Thyroid gland (tissue), 4 donors: ENCODE data around the gene SPNS2. TPM values are rescaled to one million over a fixed set of nuclear protein-coding genes. Genes with fewer than 3 reads are reported as not detected.

ENCODE experiments used
- DNase-seq, 2 donors: peaks; one replicate each; pipeline ENCODE4 v3.0.0-alpha.2; 2019
- H3K27ac ChIP-seq, 3 donors: fragments of 200-600 bp; sonication (generic); 1 replicate in 2 of 3; 2 replicates in 1 of 3; pipeline ENCODE4 v1.5.1; 2016 to 2019; ENCODE audit warnings: mild to moderate bottlenecking in 1 of 3, moderate library complexity in 1 of 3
- H3K27me3 ChIP-seq: fragments of 200-600 bp; sonication (generic); one replicate; pipeline ENCODE4 v1.5.1; 2019
- H3K36me3 ChIP-seq, 2 donors: fragments of 200-600 bp; sonication (generic); one replicate each; pipeline ENCODE4 v1.5.1; 2016 to 2019
- H3K4me1 ChIP-seq, 2 donors: fragments of 200-600 bp; sonication (generic); one replicate each; pipeline ENCODE4 v1.5.1; 2017 to 2019
- H3K4me3 ChIP-seq, 3 donors: fragments of 200-600 bp; sonication (generic); replicated peaks in 1 of 3; 1 replicate in 2 of 3; 2 replicates in 1 of 3; pipeline ENCODE4 v1.5.1; 2016; ENCODE audit warnings: mild to moderate bottlenecking in 1 of 3
- H3K9me3 ChIP-seq: fragments of 200-600 bp; sonication (generic); one replicate; pipeline ENCODE4 v1.5.1; 2017
- POLR2A ChIP-seq, 2 donors: fragments of 450-650 bp; IDR thresholded peaks; one replicate each; pipeline ENCODE4 v1.6.1; 2017; ENCODE audit warnings: antibody characterized with exemption in 2 of 2, mild to moderate bottlenecking in 2 of 2, moderate library complexity in 1 of 2
- WGBS, 2 donors: methylation state at CpG; one replicate each; pipeline ENCODE4 v1.1.5; 2017; 5-methylcytosine and 5-hydroxymethylcytosine counted together
- intact Hi-C: fragments of 100-400 bp; cut with DNase I; formaldehyde crosslinking; loops from one replicate; pipeline ENCODE4 v1.15.1; 2023
- total RNA-seq, 4 donors: library from RNA; depleted of rRNA; stranded (reverse); fragments of >200 nt; gene quantifications; one replicate each; pipeline ENCODE4 v1.2.3, GENCODE V29; 2016
- TF ChIP-seq, protein P1 (sequence below), 6 experiments: fragments of 200-600 bp in 3 of 6; fragments of 450-650 bp in 3 of 6; sonication (generic) in 3 of 6; IDR thresholded peaks; one replicate each; pipeline ENCODE4 v1.5.1; 2016 to 2019; ENCODE audit warnings: antibody characterized with exemption in 6 of 6, mild to moderate bottlenecking in 2 of 6, inconsistent platforms in 1 of 6, moderate library complexity in 1 of 6

The SPNS2 gene
- total RNA-seq, 4 donors from 2014 or later = 5.6 to 16.3 (median 8.1) TPM

DNA sequence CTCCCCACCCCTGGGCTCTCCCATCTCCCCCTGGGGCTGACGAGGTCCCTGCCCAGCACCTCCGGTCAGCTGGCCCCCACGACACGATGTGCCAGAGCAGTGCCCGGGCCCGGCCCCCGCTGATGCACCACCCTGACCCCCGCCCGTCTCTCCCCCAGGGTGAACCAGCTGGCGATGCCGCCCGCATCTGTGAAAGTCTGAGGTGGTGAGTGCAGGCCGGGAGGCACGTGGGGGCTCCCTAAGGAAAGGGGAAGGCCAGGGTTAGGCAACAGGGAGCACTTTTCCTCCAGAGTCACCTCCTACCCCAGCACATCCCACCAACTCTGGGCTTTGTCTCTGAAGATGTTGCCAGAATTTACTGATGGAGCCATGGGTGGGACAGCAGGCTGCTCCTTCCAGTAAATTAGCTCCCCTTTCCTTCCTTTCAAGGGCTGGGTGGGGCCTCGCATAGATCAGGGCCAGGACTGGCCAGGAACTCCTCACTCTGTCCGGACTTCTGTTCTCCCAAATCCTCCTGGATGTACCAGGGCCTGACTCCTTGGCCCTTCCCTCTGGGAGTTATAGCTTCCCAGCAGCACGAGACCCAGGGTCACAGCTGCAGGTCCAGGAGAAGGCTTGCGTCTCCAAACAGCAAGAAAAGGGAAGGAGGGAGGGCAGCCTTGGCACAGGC lies 38.2 kb downstream of the SPNS2 start:
- Histone ChIP-seq H3K4me3 (no peak overlapping the region), H3K27me3 (no peaks in the 10 kb centered on the region), H3K4me1 (peaks cover 0 to 53% of the 10 kb centered on the region in 2 donors), H3K9me3 (no peaks in the 10 kb centered on the region), H3K27ac (peak overlapping the region in 2 of 3 donors; percentile 36 to 45), H3K36me3 (peaks cover 16 to 23% of the 10 kb centered on the region in 2 donors)
- intact Hi-C loops = loop anchor here (10.0 kb wide), 1 partner anchor 92 kb away; no protein-coding TSS in a partner anchor
- 66 to 76% methylated on average over 18 of the region's 18 CpGs for WGBS, 2 donors
- TF ChIP-seq, protein P1, sequence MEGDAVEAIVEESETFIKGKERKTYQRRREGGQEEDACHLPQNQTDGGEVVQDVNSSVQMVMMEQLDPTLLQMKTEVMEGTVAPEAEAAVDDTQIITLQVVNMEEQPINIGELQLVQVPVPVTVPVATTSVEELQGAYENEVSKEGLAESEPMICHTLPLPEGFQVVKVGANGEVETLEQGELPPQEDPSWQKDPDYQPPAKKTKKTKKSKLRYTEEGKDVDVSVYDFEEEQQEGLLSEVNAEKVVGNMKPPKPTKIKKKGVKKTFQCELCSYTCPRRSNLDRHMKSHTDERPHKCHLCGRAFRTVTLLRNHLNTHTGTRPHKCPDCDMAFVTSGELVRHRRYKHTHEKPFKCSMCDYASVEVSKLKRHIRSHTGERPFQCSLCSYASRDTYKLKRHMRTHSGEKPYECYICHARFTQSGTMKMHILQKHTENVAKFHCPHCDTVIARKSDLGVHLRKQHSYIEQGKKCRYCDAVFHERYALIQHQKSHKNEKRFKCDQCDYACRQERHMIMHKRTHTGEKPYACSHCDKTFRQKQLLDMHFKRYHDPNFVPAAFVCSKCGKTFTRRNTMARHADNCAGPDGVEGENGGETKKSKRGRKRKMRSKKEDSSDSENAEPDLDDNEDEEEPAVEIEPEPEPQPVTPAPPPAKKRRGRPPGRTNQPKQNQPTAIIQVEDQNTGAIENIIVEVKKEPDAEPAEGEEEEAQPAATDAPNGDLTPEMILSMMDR (IDR thresholded peaks at IDR 0.05) = no peak
- DNase-seq = no peak

DNA sequence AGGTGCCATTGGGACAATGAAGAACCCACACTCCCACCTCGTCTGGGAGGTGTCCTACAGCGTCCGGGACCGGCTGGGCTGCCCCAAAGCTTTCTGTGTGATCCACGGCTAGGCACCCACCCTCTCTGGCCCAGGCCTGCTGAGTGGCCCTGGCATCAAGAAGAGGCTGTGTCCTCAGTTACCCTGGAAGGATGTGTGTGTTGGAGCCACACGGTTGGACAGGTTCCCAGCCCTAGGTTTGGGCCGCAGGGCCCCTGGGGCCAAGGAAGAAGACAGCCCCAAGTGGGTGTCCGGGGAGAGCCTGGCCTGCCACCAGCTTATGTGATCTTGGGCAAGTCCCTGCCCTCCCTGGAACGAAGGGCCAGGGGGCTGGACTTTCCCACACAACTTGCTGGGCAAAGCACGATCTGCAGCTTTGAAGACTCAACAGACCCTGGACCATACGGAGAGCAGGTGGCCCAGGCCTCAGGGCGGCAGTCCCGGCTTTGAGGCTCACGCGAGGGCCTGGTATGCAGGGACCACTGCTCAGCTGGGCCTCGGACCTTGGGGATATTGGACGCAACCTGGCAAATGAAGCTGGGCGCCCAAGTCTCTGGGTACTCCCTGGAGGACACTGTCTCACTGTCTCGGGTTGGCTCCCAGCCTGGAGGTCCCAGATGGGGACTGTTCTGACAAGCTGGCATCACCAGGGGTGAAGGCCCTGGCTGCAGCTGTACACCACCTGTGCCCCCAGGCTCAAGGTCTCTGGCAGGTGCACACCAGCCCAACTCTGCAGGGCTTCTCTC lies 39.0 kb downstream of the SPNS2 start:
- H3K4me1 ChIP-seq = peaks cover 0 to 53% of the 10 kb centered on the region in 2 donors
- TF ChIP-seq, protein P1 (IDR thresholded peaks at IDR 0.05) = no peak
- no peak for TF ChIP-seq POLR2A (IDR thresholded peaks at IDR 0.05)
- H3K36me3 ChIP-seq = peaks cover 24 to 31% of the 10 kb centered on the region in 2 donors
- no peak for DNase-seq
- no peaks in the 10 kb centered on the region for H3K27me3 ChIP-seq
- 80 to 82% methylated on average over 2 to 16 of the region's 19 CpGs for WGBS, 2 donors
- no peaks in the 10 kb centered on the region for H3K9me3 ChIP-seq
- no peak overlapping the region for H3K4me3 ChIP-seq
- H3K27ac ChIP-seq = peak overlapping the region in 2 of 3 donors; percentile 36 to 45
- intact Hi-C loops = loop anchor here (10.0 kb wide), 1 partner anchor 93 kb away; no protein-coding TSS in a partner anchor

DNA sequence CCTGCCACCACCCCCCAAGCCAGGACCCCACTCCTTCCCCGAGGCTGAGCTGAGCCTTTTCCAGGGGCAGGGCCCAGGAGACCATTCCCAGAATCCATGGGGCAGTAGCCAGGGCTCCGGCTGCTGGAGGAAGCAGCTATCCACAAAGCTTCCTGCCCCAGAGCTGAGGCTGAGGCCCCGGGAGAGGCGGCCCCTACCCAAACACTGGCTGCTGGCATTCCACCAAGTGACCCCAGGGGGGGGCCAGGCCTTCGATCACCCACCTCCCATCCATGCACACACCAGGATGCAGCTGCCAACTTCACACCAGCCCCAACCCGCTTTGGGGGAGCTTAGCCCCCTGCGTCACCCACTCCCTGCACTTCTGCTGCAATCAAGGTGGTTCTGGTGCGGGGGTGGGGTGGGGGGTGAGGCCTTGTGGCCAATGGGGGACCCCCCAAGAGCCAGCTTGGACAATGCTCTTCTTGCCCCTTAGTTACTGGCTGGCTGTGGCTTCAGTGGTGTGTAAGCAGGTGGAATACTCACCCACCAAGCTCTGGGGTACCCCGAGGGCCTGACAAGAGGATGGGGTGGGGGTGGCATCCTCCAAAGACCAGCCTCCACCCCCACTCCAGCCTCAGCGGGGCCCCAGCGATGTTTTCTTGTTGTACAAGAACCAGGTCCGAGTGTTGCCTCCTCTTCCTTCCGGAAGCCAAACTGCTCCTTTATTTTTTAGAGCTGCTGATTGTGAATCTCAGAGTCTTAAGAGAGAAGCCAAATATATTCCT lies 39.7 kb downstream of the SPNS2 start:
- H3K36me3 ChIP-seq = peaks cover 28 to 37% of the 10 kb centered on the region in 2 donors
- no peak overlapping the region for H3K27ac ChIP-seq
- intact Hi-C loops = loop anchor here (10.0 kb wide), 1 partner anchor 94 kb away; no protein-coding TSS in a partner anchor
- H3K4me1 ChIP-seq = peaks cover 0 to 53% of the 10 kb centered on the region in 2 donors
- H3K27me3 ChIP-seq = no peaks in the 10 kb centered on the region
- TF ChIP-seq, protein P1 (IDR thresholded peaks at IDR 0.05) = no peak
- TF ChIP-seq POLR2A (IDR thresholded peaks at IDR 0.05) = no peak
- H3K9me3 ChIP-seq = no peaks in the 10 kb centered on the region
- WGBS, 2 donors = 71 to 83% methylated on average over 6 to 9 of the region's 13 CpGs
- DNase-seq = no peak
- H3K4me3 ChIP-seq = no peak overlapping the region

DNA sequence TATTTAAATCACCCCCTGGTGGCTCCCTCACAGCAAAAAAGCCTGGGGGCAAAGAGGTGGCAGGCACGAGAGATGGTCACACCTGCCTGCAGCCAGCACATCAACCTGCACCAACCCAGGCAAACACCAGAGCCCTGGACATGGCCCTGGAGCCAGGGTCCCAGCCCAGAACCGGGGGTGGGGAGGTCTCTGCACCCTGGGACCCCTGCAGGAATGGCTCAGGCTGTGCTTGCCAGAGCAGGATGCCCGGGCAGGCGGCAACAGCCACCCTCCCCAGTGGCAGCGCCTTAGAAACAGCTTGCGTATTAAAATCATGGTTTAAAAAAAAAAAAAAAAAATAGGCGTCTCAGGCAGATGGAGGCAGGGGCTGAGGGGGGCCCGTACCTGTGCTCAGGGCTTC lies 40.3 kb downstream of the SPNS2 start:
- Histone ChIP-seq H3K4me1 (peaks cover 0 to 48% of the 10 kb centered on the region in 2 donors), H3K27ac (no peak overlapping the region), H3K4me3 (no peak overlapping the region), H3K27me3 (no peaks in the 10 kb centered on the region), H3K9me3 (no peaks in the 10 kb centered on the region), H3K36me3 (peaks cover 28 to 37% of the 10 kb centered on the region in 2 donors)
- intact Hi-C loops = loop anchor here (10.0 kb wide), 1 partner anchor 94 kb away; no protein-coding TSS in a partner anchor
- TF ChIP-seq POLR2A (IDR thresholded peaks at IDR 0.05) = no peak
- TF ChIP-seq, protein P1 (IDR thresholded peaks at IDR 0.05) = no peak
- DNase-seq = no peak
- WGBS, 2 donors = 88 to 89% methylated on average over 8 of the region's 8 CpGs
